Neural cell (in vitro differentiated cells): ENCODE measurements around the gene DSCAML1. TPM values are rescaled to one million over a fixed set of nuclear protein-coding genes. Genes with fewer than 3 reads are reported as not detected.

Source experiments
- H2AFZ ChIP-seq: fragments of 200-600, 300-800 bp; sonication (generic), shearing (Covaris generic); 2 replicates; pipeline ENCODE4 v1.6.0; 2014; ENCODE audit warnings: low read depth, mild to moderate bottlenecking, antibody characterized with exemption, low read length, moderate library complexity
- H3F3A ChIP-seq: fragments of 200-600 bp; shearing (Covaris generic); 2 replicates; pipeline ENCODE4 v1.6.1; 2016; ENCODE audit warnings: mild to moderate bottlenecking, moderate library complexity, mixed read lengths, antibody characterized with exemption, low read length; ENCODE audit not compliant: insufficient read depth, poor library complexity, severe bottlenecking
- H3K27ac ChIP-seq: fragments of 200-600, 300-800 bp; sonication (generic), shearing (Covaris generic); 2 replicates; pipeline ENCODE4 v1.5.1; 2014; ENCODE audit warnings: mild to moderate bottlenecking, low read length, moderate library complexity
- H3K27me3 ChIP-seq: fragments of 300-800, 200-600 bp; sonication (generic), shearing (Covaris generic); 2 replicates; pipeline ENCODE4 v1.6.0; 2014; ENCODE audit warnings: mild to moderate bottlenecking, low read depth, low read length, moderate library complexity; ENCODE audit not compliant: insufficient read depth
- H3K36me3 ChIP-seq: fragments of 300-800, 200-600 bp; sonication (generic), shearing (Covaris generic); 2 replicates; pipeline ENCODE4 v1.5.1; 2014; ENCODE audit warnings: mild to moderate bottlenecking, antibody characterized with exemption, low read length, moderate library complexity; ENCODE audit not compliant: insufficient read depth
- H3K4me2 ChIP-seq: fragments of 300-800, 200-600 bp; sonication (generic), shearing (Covaris generic); 2 replicates; pipeline ENCODE4 v1.6.0; 2014; ENCODE audit warnings: mild to moderate bottlenecking, low read length
- H3K4me3 ChIP-seq: fragments of 300-800, 200-600 bp; sonication (generic), shearing (Covaris generic); 2 replicates; pipeline ENCODE4 v1.5.1; 2014; ENCODE audit warnings: mild to moderate bottlenecking, low read length, moderate library complexity
- H3K79me2 ChIP-seq: fragments of 200-600 bp; shearing (Covaris generic); replicated peaks from 2 replicates; pipeline ENCODE4 v1.6.0; 2014; ENCODE audit warnings: mild to moderate bottlenecking, low read length, moderate library complexity; ENCODE audit not compliant: insufficient read depth
- H3K9ac ChIP-seq: fragments of 300-800, 200-600 bp; sonication (generic), shearing (Covaris generic); 2 replicates; pipeline ENCODE4 v1.6.1; 2016; ENCODE audit warnings: mild to moderate bottlenecking, low read length, mixed read lengths
- H3K9me2 ChIP-seq: fragments of 200-600 bp; shearing (Covaris generic); 2 replicates; pipeline ENCODE4 v1.6.1; 2016; ENCODE audit warnings: mild to moderate bottlenecking, low read length, mixed read lengths; ENCODE audit not compliant: insufficient read depth
- H3K9me3 ChIP-seq: fragments of 200-600, 300-800 bp; sonication (generic), shearing (Covaris generic); 2 replicates; pipeline ENCODE4 v1.6.1; 2016; ENCODE audit warnings: mild to moderate bottlenecking, mixed run types, low read length, moderate library complexity, mixed read lengths
- H4K20me1 ChIP-seq: fragments of 200-600 bp; shearing (Covaris generic); 2 replicates; pipeline ENCODE4 v1.6.1; 2016; ENCODE audit warnings: mild to moderate bottlenecking, mixed run types; ENCODE audit not compliant: insufficient read depth
- CTCF ChIP-seq: fragments of 450-650 bp; IDR thresholded peaks from 2 replicates; pipeline ENCODE4 v1.5.1; 2014; ENCODE audit warnings: antibody characterized with exemption, mild to moderate bottlenecking, moderate library complexity; ENCODE audit not compliant: poor library complexity, severe bottlenecking
- EP300 ChIP-seq: fragments of 450-650 bp; conservative IDR thresholded peaks from 2 replicates; pipeline ENCODE4 v1.6.1; 2014; ENCODE audit warnings: antibody characterized with exemption, mild to moderate bottlenecking, moderate library complexity; ENCODE audit not compliant: poor library complexity, severe bottlenecking
- EZH2 ChIP-seq: fragments of 200-600, 300-800 bp; shearing (Covaris generic), sonication (generic); IDR thresholded peaks from 2 replicates; pipeline ENCODE4 v1.6.1; 2014; ENCODE audit warnings: antibody characterized with exemption, low read length, borderline replicate concordance, mild to moderate bottlenecking; ENCODE audit not compliant: insufficient read depth, poor library complexity, severe bottlenecking
- MXI1 ChIP-seq: fragments of 450-650 bp; conservative IDR thresholded peaks from 2 replicates; pipeline ENCODE4 v1.6.1; 2014; ENCODE audit warnings: antibody characterized with exemption, mild to moderate bottlenecking; ENCODE audit not compliant: poor library complexity, severe bottlenecking
- POLR2AphosphoS5 ChIP-seq: IDR thresholded peaks from 2 replicates; pipeline ENCODE4 v1.6.1; 2012
- RAD21 ChIP-seq: fragments of 450-650 bp; conservative IDR thresholded peaks from 2 replicates; pipeline ENCODE4 v1.6.1; 2014; ENCODE audit warnings: antibody characterized with exemption, mild to moderate bottlenecking, moderate library complexity
- SMC3 ChIP-seq: fragments of 450-650 bp; conservative IDR thresholded peaks from 2 replicates; pipeline ENCODE4 v1.6.1; 2014; ENCODE audit warnings: antibody characterized with exemption, mild to moderate bottlenecking, moderate library complexity; ENCODE audit not compliant: poor library complexity
- TAF1 ChIP-seq: IDR thresholded peaks from 2 replicates; pipeline ENCODE4 v1.6.1; 2012; ENCODE audit warnings: low read depth
- polyA plus RNA-seq: library from polyadenylated mRNA; depleted of rRNA; stranded (reverse); fragments of >200 nt; gene quantifications from 2 replicates; pipeline ENCODE4 v1.2.3, GENCODE V29; 2014
- TF ChIP-seq, protein P1 (sequence below): IDR thresholded peaks from 2 replicates; pipeline ENCODE4 v1.6.1; 2012; ENCODE audit warnings: borderline replicate concordance

DSCAML1 gene
- polyA plus RNA-seq, 1 donor from 2014 or later = 1.3 TPM

GRCh38 chr11:117717485-117718314 lies 79.3 kb downstream of the DSCAML1 start:
- H3K27ac ChIP-seq = no peak overlapping the region
- H3K9me3 ChIP-seq = no peaks in the 10 kb centered on the region
- H3K4me2 ChIP-seq = no peak overlapping the region
- no peaks in the 10 kb centered on the region for H3K36me3 ChIP-seq
- no peaks in the 10 kb centered on the region for H3K27me3 ChIP-seq
- no peaks in the 10 kb centered on the region for H4K20me1 ChIP-seq
- H3K79me2 ChIP-seq = no peaks in the 10 kb centered on the region
- H3F3A ChIP-seq = peaks cover 2% of the 10 kb centered on the region
- TF ChIP-seq TAF1 (no peak), SMC3 (no peak), EZH2 (no peak), POLR2AphosphoS5 (no peak), CTCF (no peak), MXI1 (no peak), EP300 (no peak), RAD21 (no peak)
- TF ChIP-seq, protein P1, sequence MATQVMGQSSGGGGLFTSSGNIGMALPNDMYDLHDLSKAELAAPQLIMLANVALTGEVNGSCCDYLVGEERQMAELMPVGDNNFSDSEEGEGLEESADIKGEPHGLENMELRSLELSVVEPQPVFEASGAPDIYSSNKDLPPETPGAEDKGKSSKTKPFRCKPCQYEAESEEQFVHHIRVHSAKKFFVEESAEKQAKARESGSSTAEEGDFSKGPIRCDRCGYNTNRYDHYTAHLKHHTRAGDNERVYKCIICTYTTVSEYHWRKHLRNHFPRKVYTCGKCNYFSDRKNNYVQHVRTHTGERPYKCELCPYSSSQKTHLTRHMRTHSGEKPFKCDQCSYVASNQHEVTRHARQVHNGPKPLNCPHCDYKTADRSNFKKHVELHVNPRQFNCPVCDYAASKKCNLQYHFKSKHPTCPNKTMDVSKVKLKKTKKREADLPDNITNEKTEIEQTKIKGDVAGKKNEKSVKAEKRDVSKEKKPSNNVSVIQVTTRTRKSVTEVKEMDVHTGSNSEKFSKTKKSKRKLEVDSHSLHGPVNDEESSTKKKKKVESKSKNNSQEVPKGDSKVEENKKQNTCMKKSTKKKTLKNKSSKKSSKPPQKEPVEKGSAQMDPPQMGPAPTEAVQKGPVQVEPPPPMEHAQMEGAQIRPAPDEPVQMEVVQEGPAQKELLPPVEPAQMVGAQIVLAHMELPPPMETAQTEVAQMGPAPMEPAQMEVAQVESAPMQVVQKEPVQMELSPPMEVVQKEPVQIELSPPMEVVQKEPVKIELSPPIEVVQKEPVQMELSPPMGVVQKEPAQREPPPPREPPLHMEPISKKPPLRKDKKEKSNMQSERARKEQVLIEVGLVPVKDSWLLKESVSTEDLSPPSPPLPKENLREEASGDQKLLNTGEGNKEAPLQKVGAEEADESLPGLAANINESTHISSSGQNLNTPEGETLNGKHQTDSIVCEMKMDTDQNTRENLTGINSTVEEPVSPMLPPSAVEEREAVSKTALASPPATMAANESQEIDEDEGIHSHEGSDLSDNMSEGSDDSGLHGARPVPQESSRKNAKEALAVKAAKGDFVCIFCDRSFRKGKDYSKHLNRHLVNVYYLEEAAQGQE = no peak
- H2AFZ ChIP-seq = no peak overlapping the region
- H3K9ac ChIP-seq = no peak overlapping the region
- H3K4me3 ChIP-seq = no peak overlapping the region
- H3K9me2 ChIP-seq = no peaks in the 10 kb centered on the region

DNA sequence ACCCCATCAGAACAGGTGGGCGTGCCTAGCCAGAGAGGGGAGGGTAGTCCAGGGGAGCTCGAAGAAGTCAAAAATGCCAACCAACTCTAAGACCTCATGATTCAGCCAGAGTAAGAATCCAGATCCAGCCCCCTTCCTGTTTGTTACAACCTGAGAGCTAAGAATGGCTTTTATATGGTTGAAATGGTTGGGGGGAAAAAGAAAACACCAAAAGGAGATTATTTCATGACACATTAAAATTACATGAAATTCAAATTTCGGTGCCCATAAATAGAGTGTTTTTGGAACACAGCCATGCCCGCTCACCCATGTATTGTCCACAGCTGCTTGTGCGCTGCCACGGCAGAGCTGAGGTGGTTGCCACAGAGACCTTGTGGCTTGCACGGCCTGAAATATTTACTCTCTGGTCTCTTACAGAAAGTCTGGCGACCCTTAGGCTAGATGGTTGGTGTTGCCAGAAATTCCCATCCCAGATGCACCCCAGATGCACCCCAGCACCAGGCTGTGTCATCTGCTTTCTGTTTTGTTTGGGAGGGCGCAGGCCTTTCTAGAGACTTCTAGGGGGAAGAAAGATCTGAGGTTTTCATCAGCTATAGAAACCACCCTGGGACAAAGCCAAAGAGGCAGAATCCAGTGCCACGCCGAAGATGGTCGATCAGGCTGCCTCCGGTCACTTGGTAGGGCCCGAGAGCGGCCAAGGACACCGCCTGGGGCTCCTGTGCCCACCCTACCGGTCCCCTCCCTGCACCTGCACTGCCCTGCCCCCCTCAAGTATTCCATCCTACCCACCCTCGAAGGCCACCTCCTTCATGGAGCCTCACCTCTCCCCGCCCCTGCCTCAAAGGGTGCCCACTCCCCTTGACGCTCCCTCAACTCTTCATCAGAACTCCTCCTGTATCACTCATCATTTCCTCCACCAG lies 80.2 kb downstream of the DSCAML1 start:
- Histone ChIP-seq H3K9ac (no peak overlapping the region), H3K27ac (no peak overlapping the region), H3K36me3 (no peaks in the 10 kb centered on the region), H4K20me1 (no peaks in the 10 kb centered on the region), H3K79me2 (no peaks in the 10 kb centered on the region), H2AFZ (no peak overlapping the region), H3K4me2 (no peak overlapping the region), H3F3A (peaks cover 4% of the 10 kb centered on the region), H3K9me2 (no peaks in the 10 kb centered on the region), H3K27me3 (no peaks in the 10 kb centered on the region), H3K4me3 (no peak overlapping the region), H3K9me3 (no peaks in the 10 kb centered on the region)
- TF ChIP-seq RAD21 (no peak), EZH2 (no peak), EP300 (no peak), CTCF (no peak), SMC3 (no peak), POLR2AphosphoS5 (no peak), MXI1 (no peak), TAF1 (no peak)
- TF ChIP-seq, protein P1 = no peak
